ENCODE results near the gene ARHGAP44. TPM values are rescaled to one million over a fixed set of nuclear protein-coding genes. Genes with fewer than 3 reads are reported as not detected.

Gene ARHGAP44
- total and polyA plus RNA-seq, 2 of the 8 experiments (the other 6 are each of a cell fraction or from before 2014, with no cell fraction given): 6.2 to 22.2 TPM

- H3K9ac ChIP-seq (replicated peaks in 1 of 4; ENCODE audit: extremely low read depth in 1 of 4, low read depth in 3 of 4, low read length in 3 of 4): no peak overlapping the region
- H3K27ac ChIP-seq (ENCODE audit: low read depth, low read length): no peak overlapping the region
- H4K5ac ChIP-seq (ENCODE audit: insufficient read length, low read depth, low read length): no peak overlapping the region
- no peaks in the 10 kb centered on the region for H3K4me1 ChIP-seq (replicated peaks in 1 of 4; ENCODE audit: control insufficient read depth in 3 of 4, insufficient read depth in 4 of 4, low read length in 3 of 4)
- H3K4me3 ChIP-seq (ENCODE audit: extremely low read depth in 1 of 4, insufficient read depth in 2 of 4, low read depth in 3 of 4, low read length in 4 of 4): no peak overlapping the region
- no peak overlapping the region for H3K4ac ChIP-seq (replicated peaks; ENCODE audit: insufficient read length, low read depth, low read length)
- no peak overlapping the region for H4K91ac ChIP-seq (replicated peaks; ENCODE audit: insufficient read length, low read length)
- no peak overlapping the region for H3K18ac ChIP-seq (ENCODE audit: extremely low read depth, low read length)
- H3K79me2 ChIP-seq (ENCODE audit: control insufficient read depth in 1 of 2, insufficient read depth in 2 of 2, low read length in 2 of 2): no peaks in the 10 kb centered on the region
- no peak overlapping the region for H3K23ac ChIP-seq (ENCODE audit: insufficient read length)
- no peaks in the 10 kb centered on the region for H3K79me1 ChIP-seq (ENCODE audit: low read depth, low read length)
- CTCF ChIA-PET (ENCODE audit: partially characterized antibody): no interaction called here
- H2BK5ac ChIP-seq (ENCODE audit: low read depth, low read length): no peak overlapping the region
- no peak overlapping the region for H3K14ac ChIP-seq (ENCODE audit: insufficient read length)
- 0 out of 2 replicates have a peak, but pooled peaks cover 2% of the 10 kb centered on the region for H3K23me2 ChIP-seq (ENCODE audit: low read depth, low read length)
- no peak overlapping the region for H2AFZ ChIP-seq (ENCODE audit: low read length)
- no peak overlapping the region for H2BK12ac ChIP-seq (ENCODE audit: low read depth, low read length)
- H2BK20ac ChIP-seq (ENCODE audit: low read length): no peak overlapping the region
- no peak overlapping the region for H3K4me2 ChIP-seq (ENCODE audit: insufficient read depth in 1 of 2, low read depth in 2 of 2, low read length in 2 of 2)
- no peak overlapping the region for H4K8ac ChIP-seq (ENCODE audit: extremely low read depth, insufficient read depth, low read length)
- H3K36me3 ChIP-seq (ENCODE audit: control insufficient read depth in 2 of 4, insufficient read depth in 4 of 4, low read length in 3 of 4): peaks cover 2 to 27% (median 13%) of the 10 kb centered on the region in 4 experiments; a peak in 6 of 8 replicates
- DNase-seq (ENCODE audit: low read depth in 1 of 2, low spot score in 2 of 2) (no peak), FAIRE-seq (no peak)
- H4K20me1 ChIP-seq (replicated peaks in 1 of 2; ENCODE audit: control insufficient read depth in 1 of 2, insufficient read depth in 2 of 2, low read length in 2 of 2): peaks cover 0 to 2% of the 10 kb centered on the region in 2 experiments
- no peaks in the 10 kb centered on the region for H3K9me3 ChIP-seq (ENCODE audit: insufficient read depth in 2 of 2, low read depth in 1 of 2, low read length in 1 of 2)
- H3K56ac ChIP-seq (replicated peaks; ENCODE audit: insufficient read length, low read depth, low read length): no peak overlapping the region
- H2BK15ac ChIP-seq (ENCODE audit: low read length): no peak overlapping the region
- H3K27me3 ChIP-seq (replicated peaks in 1 of 4; ENCODE audit: control insufficient read depth in 3 of 4, extremely low read depth in 1 of 4, insufficient read depth in 3 of 4, low read length in 3 of 4): no peaks in the 10 kb centered on the region
- H2AK5ac ChIP-seq (ENCODE audit: low read depth, low read length): no peak overlapping the region
- POLR2A ChIA-PET (ENCODE audit: partially characterized antibody): interaction anchor here (0.6 kb wide), 1 partner anchor 19 kb away, joined by 3 read pairs; no protein-coding TSS in a partner anchor
- H2BK120ac ChIP-seq (replicated peaks; ENCODE audit: low read depth, low read length): no peak overlapping the region
- WGBS, 2 experiments (ENCODE audit: extremely low coverage in 1 of 2, insufficient coverage in 1 of 2, insufficient read length in 1 of 2, insufficient replicate concordance in 2 of 2, low coverage in 1 of 2, low lambda C conversion rate in 2 of 2, missing lambda C conversion rate in 1 of 2): 94% methylated on average over 13 of the region's 13 CpGs; no CpG with 5 or more reads in 1 of the 2 experiments
- no peak for TF ChIP-seq HDAC2 (IDR thresholded peaks at IDR 0.05; ENCODE audit: borderline replicate concordance in 1 of 2, low read depth in 2 of 2, low read length in 2 of 2)
- no peak for TF ChIP-seq E2F6 (IDR thresholded peaks at IDR 0.05)
- no peak for TF ChIP-seq RXRA (IDR thresholded peaks at IDR 0.05; ENCODE audit: insufficient read depth, low read depth, low read length)
- no peak for TF ChIP-seq JUN (IDR thresholded peaks at IDR 0.05; ENCODE audit: low read depth, low read length)
- TF ChIP-seq EGR1 (IDR thresholded peaks at IDR 0.05; ENCODE audit: borderline replicate concordance, low read depth, low read length): no peak
- no peak for TF ChIP-seq CTBP2 (IDR thresholded peaks at IDR 0.05; ENCODE audit: borderline replicate concordance, insufficient read depth, insufficient read length, low read length)
- TF ChIP-seq NANOG (IDR thresholded peaks at IDR 0.05; ENCODE audit: insufficient read depth, low read depth, low read length, poor library complexity, severe bottlenecking): no peak
- TF ChIP-seq CHD1 (IDR thresholded peaks at IDR 0.05; ENCODE audit: low read depth, low read length): no peak
- TF ChIP-seq TAF7 (optimal IDR thresholded peaks at IDR 0.05; ENCODE audit: borderline replicate concordance, low read depth, low read length): no peak
- TF ChIP-seq EP300 (IDR thresholded peaks at IDR 0.05; ENCODE audit: borderline replicate concordance in 1 of 2, low read depth in 2 of 2, low read length in 2 of 2): no peak
- no peak for TF ChIP-seq CBX8 (IDR thresholded peaks at IDR 0.05; ENCODE audit: borderline replicate concordance, low read depth, low read length)
- no peak for TF ChIP-seq SIN3A (conservative IDR thresholded peaks at IDR 0.05 in 1 of 2, IDR thresholded peaks at IDR 0.05 in 1 of 2; ENCODE audit: low read depth in 1 of 2, low read length in 2 of 2)
Measured at GRCh38 chr17:12953156-12953555, 163.9 kb downstream of the ARHGAP44 start.

All from H1 (cell line).